Esophagus squamous epithelium (tissue), 5 donors: ENCODE data around the gene GNRH2. TPM values are rescaled to one million over a fixed set of nuclear protein-coding genes. Genes with fewer than 3 reads are reported as not detected.
A peak's percentile ranks its signal among the peaks of the same experiment; 100 is the strongest.

Experiments used
- DNase-seq: peaks from one replicate; lab custom pipeline; 2025; lab: John Stamatoyannopoulos, UW
- H3K27ac ChIP-seq, 4 donors: fragments of 200-600 bp; sonication (generic); one replicate each; pipeline ENCODE4 v1.5.1; 2016 to 2019; ENCODE audit warnings: mild to moderate bottlenecking in 1 of 4
- H3K27me3 ChIP-seq, 4 donors: fragments of 200-600 bp; sonication (generic); 1 replicate in 3 of 4; 2 replicates in 1 of 4; pipeline versions ENCODE4 v1.5.1 to v1.6.0; 2017 to 2021; ENCODE audit warnings: antibody characterized with exemption in 1 of 4
- H3K36me3 ChIP-seq, 3 donors: fragments of 200-600 bp; sonication (generic); one replicate each; pipeline ENCODE4 v1.5.1; 2016 to 2019
- H3K4me1 ChIP-seq, 3 donors: fragments of 200-600 bp; sonication (generic); one replicate each; pipeline ENCODE4 v1.5.1; 2017 to 2019
- H3K4me3 ChIP-seq, 4 donors: fragments of 200-600 bp; sonication (generic); 1 replicate in 3 of 4; 2 replicates in 1 of 4; pipeline ENCODE4 v1.5.1; 2016 to 2019; ENCODE audit warnings: mild to moderate bottlenecking in 2 of 4, moderate library complexity in 1 of 4
- H3K9me3 ChIP-seq, 3 donors: fragments of 200-600 bp; sonication (generic); one replicate each; pipeline ENCODE4 v1.5.1; 2016 to 2019
- CTCF ChIP-seq, 6 experiments: fragments of 450-650 bp in 4 of 6; fragments of 200-600 bp in 2 of 6; sonication (generic) in 2 of 6; IDR thresholded peaks; one replicate each; pipeline ENCODE4 v1.5.1; 2016 to 2019; ENCODE audit warnings: antibody characterized with exemption in 6 of 6, mild to moderate bottlenecking in 4 of 6, moderate library complexity in 4 of 6
- POLR2A ChIP-seq, 4 donors: fragments of 450-650 bp; IDR thresholded peaks; one replicate each; pipeline ENCODE4 v1.6.1; 2017; ENCODE audit warnings: antibody characterized with exemption in 4 of 4, mild to moderate bottlenecking in 4 of 4, moderate library complexity in 3 of 4
- WGBS, 2 donors: methylation state at CpG; one replicate each; pipeline ENCODE4 v1.1.5; 2018; 5-methylcytosine and 5-hydroxymethylcytosine counted together
- intact Hi-C: fragments of 100-400 bp; cut with DNase I; formaldehyde crosslinking; loops from one replicate; pipeline ENCODE4 v1.15.0; 2022
- total RNA-seq, 4 donors: library from RNA; depleted of rRNA; stranded (reverse); fragments of >200 nt; gene quantifications; one replicate each; pipeline ENCODE4 v1.1.0, GENCODE V29; 2016
- donor health status: DM: yes; HTN: yes; CAD: no.

GNRH2 gene
- total RNA-seq, 4 donors from 2014 or later, result not detected

- no peak for DNase-seq
- intact Hi-C loops, result no loop called here
- TF ChIP-seq CTCF (IDR thresholded peaks at IDR 0.05) (no peak), POLR2A (IDR thresholded peaks at IDR 0.05) (no peak)
- WGBS, 2 donors, result 95 to 100% methylated on average over 3 to 4 of the region's 8 CpGs
- peaks cover 0 to 74% (median 10%) of the 10 kb centered on the region in 4 donors for H3K27me3 ChIP-seq
- no peak overlapping the region for H3K4me3 ChIP-seq
- no peak overlapping the region for H3K27ac ChIP-seq
- H3K36me3 ChIP-seq, result no peaks in the 10 kb centered on the region
- peaks cover 5 to 24% (median 13%) of the 10 kb centered on the region in 3 donors for H3K4me1 ChIP-seq
- H3K9me3 ChIP-seq, result no peaks in the 10 kb centered on the region
Measured at GRCh38 chr20:3085571-3086072, 42.2 kb downstream of the GNRH2 start.

GRCh38 chr20:3088031-3088430 is 44.6 kb downstream of the GNRH2 start:
- Histone ChIP-seq H3K9me3 (no peaks in the 10 kb centered on the region), H3K4me3 (no peak overlapping the region), H3K27ac (no peak overlapping the region), H3K36me3 (no peaks in the 10 kb centered on the region), H3K4me1 (peaks cover 6 to 13% (median 6%) of the 10 kb centered on the region in 3 donors), H3K27me3 (peaks cover 3 to 74% (median 4%) of the 10 kb centered on the region in 4 donors)
- WGBS, 2 donors, result 78 to 85% methylated on average over 3 to 7 of the region's 7 CpGs
- no peak for DNase-seq
- no peak for TF ChIP-seq CTCF (IDR thresholded peaks at IDR 0.05)
- intact Hi-C loops, result no loop called here

DNA sequence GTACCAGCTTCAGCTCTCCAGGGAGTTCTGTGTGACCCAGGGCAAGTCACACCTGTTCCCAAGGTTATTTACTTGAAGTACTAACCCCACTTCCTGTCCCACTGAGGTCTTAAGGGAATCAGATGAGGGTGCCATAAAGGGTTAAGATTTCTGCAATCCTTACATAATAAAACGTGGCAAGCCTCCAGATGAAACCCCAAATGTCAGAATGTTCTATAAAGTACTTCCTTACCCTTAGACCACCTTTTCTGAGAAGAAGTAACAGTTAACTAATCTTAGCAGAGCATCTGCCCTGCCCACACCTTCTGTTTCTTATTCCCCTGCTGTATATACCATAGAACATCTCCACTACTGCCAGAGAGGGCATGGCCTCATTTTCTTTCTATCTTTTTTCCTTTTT is 47.1 kb downstream of the GNRH2 start:
- H3K27me3 ChIP-seq, result peaks cover 0 to 66% (median 4%) of the 10 kb centered on the region in 4 donors
- H3K9me3 ChIP-seq, result no peaks in the 10 kb centered on the region
- H3K4me1 ChIP-seq, result peaks cover 2 to 12% (median 5%) of the 10 kb centered on the region in 3 donors
- TF ChIP-seq CTCF (IDR thresholded peaks at IDR 0.05), result no peak
- TF ChIP-seq POLR2A (IDR thresholded peaks at IDR 0.05), result no peak
- WGBS, 2 donors, result 0% methylated on average over 1 of the region's 1 CpG
- H3K4me3 ChIP-seq, result no peak overlapping the region
- DNase-seq, result no peak
- H3K36me3 ChIP-seq, result no peaks in the 10 kb centered on the region
- intact Hi-C loops, result no loop called here
- no peak overlapping the region for H3K27ac ChIP-seq

DNA sequence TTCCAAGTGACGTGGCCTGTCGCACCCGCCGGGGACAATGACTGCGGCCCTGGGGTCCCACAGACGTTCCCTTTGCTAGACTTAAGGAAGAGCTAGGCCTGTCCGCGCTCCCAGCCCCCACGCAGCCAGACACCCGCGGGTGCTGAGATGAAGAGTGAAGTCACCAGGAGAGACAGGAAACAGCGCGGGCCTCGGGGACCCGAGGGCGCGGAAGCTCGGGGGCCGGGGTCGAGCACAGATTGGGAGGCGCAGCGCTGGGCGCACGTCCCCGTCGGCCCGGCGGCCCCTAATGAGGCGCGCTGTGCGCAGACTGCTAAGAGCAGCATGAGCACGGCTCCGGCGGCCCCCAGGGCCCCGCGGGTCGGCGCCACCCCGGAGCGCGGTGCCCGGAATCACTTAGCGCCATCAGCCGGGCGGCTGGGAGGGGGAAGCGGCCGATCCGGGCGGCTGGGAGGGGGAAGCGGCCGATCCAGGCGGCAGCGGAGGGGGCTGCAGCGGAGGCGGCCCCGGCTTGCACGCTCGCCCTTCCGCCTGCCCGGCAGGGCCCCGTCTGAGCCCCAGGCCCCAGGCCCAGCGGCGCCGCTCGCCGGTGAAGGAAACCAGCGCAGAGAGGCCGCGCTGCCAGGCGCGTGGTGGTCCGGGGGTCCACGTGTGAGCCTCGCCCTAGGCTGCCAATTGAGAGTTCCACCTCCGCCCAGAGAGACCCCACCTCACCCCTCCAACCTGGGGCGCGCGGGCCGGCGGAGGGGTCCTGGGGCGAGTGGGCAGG is 49.4 kb downstream of the GNRH2 start:
- no peak for DNase-seq
- no peaks in the 10 kb centered on the region for H3K9me3 ChIP-seq
- 7 to 19% methylated on average over 14 to 29 of the region's 81 CpGs for WGBS, 2 donors
- H3K27ac ChIP-seq, result no peak overlapping the region
- peaks cover 2 to 12% (median 5%) of the 10 kb centered on the region in 3 donors for H3K4me1 ChIP-seq
- intact Hi-C loops, result no loop called here
- no peak for TF ChIP-seq POLR2A (IDR thresholded peaks at IDR 0.05)
- no peak for TF ChIP-seq CTCF (IDR thresholded peaks at IDR 0.05)
- H3K4me3 ChIP-seq, result peak overlapping the region; percentile 6 to 56 (median 26)
- H3K27me3 ChIP-seq, result peaks cover 0 to 62% (median 4%) of the 10 kb centered on the region in 4 donors
- H3K36me3 ChIP-seq, result no peaks in the 10 kb centered on the region

GRCh38 chr20:3093861-3094361 is 50.5 kb downstream of the GNRH2 start:
- DNase-seq, result no peak
- intact Hi-C loops, result no loop called here
- Histone ChIP-seq H3K27ac (no peak overlapping the region), H3K4me1 (peaks cover 2 to 12% (median 5%) of the 10 kb centered on the region in 3 donors), H3K9me3 (no peaks in the 10 kb centered on the region), H3K36me3 (no peaks in the 10 kb centered on the region), H3K4me3 (no peak overlapping the region), H3K27me3 (peaks cover 0 to 59% (median 4%) of the 10 kb centered on the region in 4 donors)
- TF ChIP-seq POLR2A (IDR thresholded peaks at IDR 0.05) (no peak), CTCF (IDR thresholded peaks at IDR 0.05) (no peak)
- WGBS, 2 donors, result 43 to 47% methylated on average over 3 to 6 of the region's 10 CpGs
